HEK293 (cell line): Measurements from ENCODE around the gene SEMA3A.

Source experiments
- CTCF ChIA-PET: fragments of 350-600 bp; formaldehyde crosslinking; extraction: SDS; loops from one replicate; lab custom pipeline; 2021; ENCODE audit warnings: antibody characterized with exemption; lab: Yijun Ruan, JAX
- POLR2A ChIA-PET: fragments of 300-600 bp; formaldehyde crosslinking; extraction: SDS; loops from one replicate; lab custom pipeline; 2020; ENCODE audit warnings: antibody characterized with exemption, inconsistent platforms; lab: Yijun Ruan, JAX
- H3K27ac ChIP-seq: fragments of 200-500 bp; sonication (Bioruptor generic); 2 replicates; pipeline ENCODE4 v1.5.1; 2014; ENCODE audit warnings: low read depth, low read length, control low read depth, inconsistent platforms; ENCODE audit errors: extremely low read depth
- H3K36me3 ChIP-seq, 2 experiments: fragments of 200-500 bp in 1 of 2; sonication (Bioruptor generic) in 1 of 2; 1 replicate in 1 of 2; 2 replicates in 1 of 2; pipeline ENCODE4 v1.5.1; 2014 to 2017; ENCODE audit warnings: inconsistent platforms in 2 of 2, low read length in 2 of 2; ENCODE audit not compliant: control insufficient read depth in 2 of 2, insufficient read depth in 1 of 2
- H3K4me1 ChIP-seq: fragments of 200-500 bp; sonication (Bioruptor generic); 2 replicates; pipeline ENCODE4 v1.5.1; 2014; ENCODE audit warnings: mild to moderate bottlenecking, low read length, inconsistent platforms; ENCODE audit not compliant: control insufficient read depth, insufficient read depth
- H3K4me3 ChIP-seq: 2 replicates; pipeline ENCODE4 v1.5.1; 2011; ENCODE audit warnings: low read depth, mild to moderate bottlenecking, control low read depth, low read length, moderate library complexity
- H3K9me3 ChIP-seq: fragments of 200-500 bp; sonication (Bioruptor generic); 2 replicates; pipeline ENCODE4 v1.5.1; 2014; ENCODE audit warnings: low read depth, low read length, inconsistent platforms; ENCODE audit not compliant: control insufficient read depth, insufficient read depth
- KLF8 ChIP-seq: fragments of 450-650 bp; formaldehyde crosslinking; IDR thresholded peaks from 2 replicates; pipeline ENCODE4 v1.5.1; 2016; ENCODE audit warnings: missing biosample characterization, missing genetic modification characterization
- OSR2 ChIP-seq: fragments of 450-650 bp; formaldehyde crosslinking; IDR thresholded peaks from 2 replicates; pipeline ENCODE4 v1.5.1; 2016; ENCODE audit warnings: missing biosample characterization, missing genetic modification characterization
- SALL2 ChIP-seq: fragments of 450-650 bp; formaldehyde crosslinking; IDR thresholded peaks from 2 replicates; pipeline ENCODE4 v1.5.0; 2017; ENCODE audit warnings: missing biosample characterization, mild to moderate bottlenecking, missing genetic modification characterization, borderline replicate concordance
- WT1 ChIP-seq: fragments of 450-650 bp; formaldehyde crosslinking; IDR thresholded peaks from 2 replicates; pipeline ENCODE4 v1.5.1; 2016; ENCODE audit warnings: missing biosample characterization, missing genetic modification characterization
- ZNF10 ChIP-seq: fragments of 450-650 bp; formaldehyde crosslinking; IDR thresholded peaks from 2 replicates; pipeline ENCODE4 v1.5.1; 2017; ENCODE audit warnings: missing biosample characterization, missing genetic modification characterization
- ZNF132 ChIP-seq: fragments of 450-650 bp; formaldehyde crosslinking; IDR thresholded peaks from 2 replicates; pipeline ENCODE4 v1.5.1; 2017; ENCODE audit warnings: missing biosample characterization, missing genetic modification characterization, borderline replicate concordance
- ZNF133 ChIP-seq: fragments of 450-650 bp; formaldehyde crosslinking; IDR thresholded peaks from 2 replicates; pipeline ENCODE4 v1.5.1; 2016; ENCODE audit warnings: missing biosample characterization, missing genetic modification characterization
- ZNF175 ChIP-seq: fragments of 450-650 bp; formaldehyde crosslinking; IDR thresholded peaks from 2 replicates; pipeline ENCODE4 v1.5.1; 2016; ENCODE audit warnings: missing biosample characterization, missing genetic modification characterization
- ZNF324 ChIP-seq: fragments of 450-650 bp; formaldehyde crosslinking; IDR thresholded peaks from 2 replicates; pipeline ENCODE4 v1.5.1; 2016; ENCODE audit warnings: missing biosample characterization, missing genetic modification characterization
- ZNF549 ChIP-seq: fragments of 450-650 bp; IDR thresholded peaks from 2 replicates; pipeline ENCODE4 v1.5.1; 2018; ENCODE audit warnings: missing biosample characterization, missing genetic modification characterization, mild to moderate bottlenecking, inconsistent platforms, moderate library complexity
- ZNF555 ChIP-seq: fragments of 450-650 bp; formaldehyde crosslinking; conservative IDR thresholded peaks from 2 replicates; pipeline ENCODE4 v1.5.1; 2017; ENCODE audit warnings: missing biosample characterization, mild to moderate bottlenecking, missing genetic modification characterization, inconsistent platforms
- ZNF558 ChIP-seq: fragments of 450-650 bp; formaldehyde crosslinking; IDR thresholded peaks from 2 replicates; pipeline ENCODE4 v1.5.1; 2016; ENCODE audit warnings: missing biosample characterization, missing genetic modification characterization
- ZNF670 ChIP-seq: fragments of 450-650 bp; formaldehyde crosslinking; IDR thresholded peaks from 2 replicates; pipeline ENCODE4 v1.5.1; 2016; ENCODE audit warnings: missing biosample characterization, missing genetic modification characterization, low read depth
- ZSCAN30 ChIP-seq: fragments of 450-650 bp; IDR thresholded peaks from 2 replicates; pipeline ENCODE4 v1.5.1; 2018; ENCODE audit warnings: missing biosample characterization, mild to moderate bottlenecking, missing genetic modification characterization, moderate library complexity
- TF ChIP-seq, protein P1 (sequence below): fragments of 450-650 bp; formaldehyde crosslinking; conservative IDR thresholded peaks from 2 replicates; pipeline ENCODE4 v1.5.1; 2016; ENCODE audit warnings: low read depth, missing biosample characterization, missing genetic modification characterization
- TF ChIP-seq, protein P2 (sequence below): fragments of 450-650 bp; formaldehyde crosslinking; IDR thresholded peaks from 2 replicates; pipeline ENCODE4 v1.5.1; 2016; ENCODE audit warnings: missing biosample characterization, missing genetic modification characterization, borderline replicate concordance
- TF ChIP-seq, protein P3 (sequence below): fragments of 450-650 bp; formaldehyde crosslinking; IDR thresholded peaks from 2 replicates; pipeline ENCODE4 v1.5.1; 2017; ENCODE audit warnings: missing biosample characterization, missing genetic modification characterization

Gene SEMA3A

DNA sequence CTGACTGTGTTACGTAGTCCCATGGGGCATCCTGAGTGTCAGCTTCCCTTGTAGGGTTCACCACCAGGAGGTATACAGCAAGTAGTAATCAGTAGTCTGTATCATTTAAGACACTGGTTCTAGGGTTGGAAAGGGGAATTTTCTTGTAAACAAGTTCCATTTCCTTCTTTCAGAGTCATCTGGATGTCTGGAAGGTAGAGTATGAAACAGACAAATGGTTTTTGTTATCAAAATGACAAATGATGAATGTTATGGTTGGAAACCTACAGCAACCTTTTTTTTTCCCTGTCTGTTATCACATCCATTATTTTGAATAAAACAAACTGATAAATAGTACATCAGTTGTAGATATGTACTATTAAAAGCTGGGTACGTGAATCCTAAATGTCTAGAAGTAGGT lies 19.1 kb downstream of the SEMA3A start (continued):
- TF ChIP-seq, protein P1, sequence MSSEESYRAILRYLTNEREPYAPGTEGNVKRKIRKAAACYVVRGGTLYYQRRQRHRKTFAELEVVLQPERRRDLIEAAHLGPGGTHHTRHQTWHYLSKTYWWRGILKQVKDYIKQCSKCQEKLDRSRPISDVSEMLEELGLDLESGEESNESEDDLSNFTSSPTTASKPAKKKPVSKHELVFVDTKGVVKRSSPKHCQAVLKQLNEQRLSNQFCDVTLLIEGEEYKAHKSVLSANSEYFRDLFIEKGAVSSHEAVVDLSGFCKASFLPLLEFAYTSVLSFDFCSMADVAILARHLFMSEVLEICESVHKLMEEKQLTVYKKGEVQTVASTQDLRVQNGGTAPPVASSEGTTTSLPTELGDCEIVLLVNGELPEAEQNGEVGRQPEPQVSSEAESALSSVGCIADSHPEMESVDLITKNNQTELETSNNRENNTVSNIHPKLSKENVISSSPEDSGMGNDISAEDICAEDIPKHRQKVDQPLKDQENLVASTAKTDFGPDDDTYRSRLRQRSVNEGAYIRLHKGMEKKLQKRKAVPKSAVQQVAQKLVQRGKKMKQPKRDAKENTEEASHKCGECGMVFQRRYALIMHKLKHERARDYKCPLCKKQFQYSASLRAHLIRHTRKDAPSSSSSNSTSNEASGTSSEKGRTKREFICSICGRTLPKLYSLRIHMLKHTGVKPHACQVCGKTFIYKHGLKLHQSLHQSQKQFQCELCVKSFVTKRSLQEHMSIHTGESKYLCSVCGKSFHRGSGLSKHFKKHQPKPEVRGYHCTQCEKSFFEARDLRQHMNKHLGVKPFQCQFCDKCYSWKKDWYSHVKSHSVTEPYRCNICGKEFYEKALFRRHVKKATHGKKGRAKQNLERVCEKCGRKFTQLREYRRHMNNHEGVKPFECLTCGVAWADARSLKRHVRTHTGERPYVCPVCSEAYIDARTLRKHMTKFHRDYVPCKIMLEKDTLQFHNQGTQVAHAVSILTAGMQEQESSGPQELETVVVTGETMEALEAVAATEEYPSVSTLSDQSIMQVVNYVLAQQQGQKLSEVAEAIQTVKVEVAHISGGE (tag by site-specific recombination): no peak
- TF ChIP-seq ZNF133 (tag by site-specific recombination): no peak
- TF ChIP-seq, protein P2, sequence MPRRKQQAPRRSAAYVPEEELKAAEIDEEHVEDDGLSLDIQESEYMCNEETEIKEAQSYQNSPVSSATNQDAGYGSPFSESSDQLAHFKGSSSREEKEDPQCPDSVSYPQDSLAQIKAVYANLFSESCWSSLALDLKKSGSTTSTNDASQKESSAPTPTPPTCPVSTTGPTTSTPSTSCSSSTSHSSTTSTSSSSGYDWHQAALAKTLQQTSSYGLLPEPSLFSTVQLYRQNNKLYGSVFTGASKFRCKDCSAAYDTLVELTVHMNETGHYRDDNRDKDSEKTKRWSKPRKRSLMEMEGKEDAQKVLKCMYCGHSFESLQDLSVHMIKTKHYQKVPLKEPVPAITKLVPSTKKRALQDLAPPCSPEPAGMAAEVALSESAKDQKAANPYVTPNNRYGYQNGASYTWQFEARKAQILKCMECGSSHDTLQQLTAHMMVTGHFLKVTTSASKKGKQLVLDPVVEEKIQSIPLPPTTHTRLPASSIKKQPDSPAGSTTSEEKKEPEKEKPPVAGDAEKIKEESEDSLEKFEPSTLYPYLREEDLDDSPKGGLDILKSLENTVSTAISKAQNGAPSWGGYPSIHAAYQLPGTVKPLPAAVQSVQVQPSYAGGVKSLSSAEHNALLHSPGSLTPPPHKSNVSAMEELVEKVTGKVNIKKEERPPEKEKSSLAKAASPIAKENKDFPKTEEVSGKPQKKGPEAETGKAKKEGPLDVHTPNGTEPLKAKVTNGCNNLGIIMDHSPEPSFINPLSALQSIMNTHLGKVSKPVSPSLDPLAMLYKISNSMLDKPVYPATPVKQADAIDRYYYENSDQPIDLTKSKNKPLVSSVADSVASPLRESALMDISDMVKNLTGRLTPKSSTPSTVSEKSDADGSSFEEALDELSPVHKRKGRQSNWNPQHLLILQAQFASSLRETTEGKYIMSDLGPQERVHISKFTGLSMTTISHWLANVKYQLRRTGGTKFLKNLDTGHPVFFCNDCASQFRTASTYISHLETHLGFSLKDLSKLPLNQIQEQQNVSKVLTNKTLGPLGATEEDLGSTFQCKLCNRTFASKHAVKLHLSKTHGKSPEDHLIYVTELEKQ (tag by site-specific recombination): no peak
- TF ChIP-seq ZNF10: no peak
- TF ChIP-seq ZNF555: no peak

DNA sequence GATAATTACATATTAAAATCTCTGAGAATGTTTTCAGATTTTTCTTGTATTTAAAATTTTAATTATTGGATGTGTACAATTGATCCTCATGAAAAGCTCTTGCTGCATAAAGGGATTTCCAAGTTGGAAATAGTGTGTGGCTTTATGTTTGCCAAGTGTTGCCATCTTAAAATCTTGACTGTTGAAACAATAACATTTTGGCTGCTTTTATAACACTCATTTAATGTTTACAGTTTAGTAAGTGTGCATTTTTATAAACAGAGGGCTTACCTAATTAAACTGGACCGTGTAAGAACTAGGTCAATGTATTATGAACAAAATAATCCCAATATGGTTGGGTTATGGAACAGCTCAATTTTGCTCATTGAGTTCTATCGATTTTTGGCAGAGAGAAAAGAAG lies 23.9 kb downstream of the SEMA3A start:
- Histone ChIP-seq H3K4me3 (no peak overlapping the region), H3K27ac (no peak overlapping the region), H3K9me3 (peaks cover 2% of the 10 kb centered on the region; the same call in 1 of the 2 replicates), H3K4me1 (peaks cover 5% of the 10 kb centered on the region; the same call in 1 of the 2 replicates), H3K36me3 (no peaks in the 10 kb centered on the region)
- ChIA-PET CTCF (interaction anchor here (0.6 to 0.7 kb wide), 2 partner anchors 52 to 77 kb away, joined by 3 read pairs; no protein-coding TSS in a partner anchor), POLR2A (no interaction called here)
- TF ChIP-seq ZNF132 (tag by site-specific recombination): no peak
- no peak for TF ChIP-seq ZSCAN30
- no peak for TF ChIP-seq ZNF10
- no peak for TF ChIP-seq SALL2 (tag by site-specific recombination)
- TF ChIP-seq, protein P3, sequence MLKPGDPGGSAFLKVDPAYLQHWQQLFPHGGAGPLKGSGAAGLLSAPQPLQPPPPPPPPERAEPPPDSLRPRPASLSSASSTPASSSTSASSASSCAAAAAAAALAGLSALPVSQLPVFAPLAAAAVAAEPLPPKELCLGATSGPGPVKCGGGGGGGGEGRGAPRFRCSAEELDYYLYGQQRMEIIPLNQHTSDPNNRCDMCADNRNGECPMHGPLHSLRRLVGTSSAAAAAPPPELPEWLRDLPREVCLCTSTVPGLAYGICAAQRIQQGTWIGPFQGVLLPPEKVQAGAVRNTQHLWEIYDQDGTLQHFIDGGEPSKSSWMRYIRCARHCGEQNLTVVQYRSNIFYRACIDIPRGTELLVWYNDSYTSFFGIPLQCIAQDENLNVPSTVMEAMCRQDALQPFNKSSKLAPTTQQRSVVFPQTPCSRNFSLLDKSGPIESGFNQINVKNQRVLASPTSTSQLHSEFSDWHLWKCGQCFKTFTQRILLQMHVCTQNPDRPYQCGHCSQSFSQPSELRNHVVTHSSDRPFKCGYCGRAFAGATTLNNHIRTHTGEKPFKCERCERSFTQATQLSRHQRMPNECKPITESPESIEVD: no peak
- TF ChIP-seq KLF8 (tag by site-specific recombination): no peak
- no peak for TF ChIP-seq ZNF670 (tag by site-specific recombination)
- no peak for TF ChIP-seq WT1 (tag by site-specific recombination)
- no peak for TF ChIP-seq ZNF558 (tag by site-specific recombination)
- TF ChIP-seq ZNF549 (tag by site-specific recombination): no peak
- TF ChIP-seq OSR2: no peak
- no peak for TF ChIP-seq ZNF324 (tag by site-specific recombination)
- TF ChIP-seq ZNF175 (tag by site-specific recombination): no peak
